Hepatocyte (in vitro differentiated cells): ENCODE results near the gene PRC1. TPM values are rescaled to one million over a fixed set of nuclear protein-coding genes. Genes with fewer than 3 reads are reported as not detected.

Source experiments
- DNase-seq: peaks from one replicate; pipeline ENCODE4 v3.0.0-alpha.2; 2016; ENCODE audit warnings: low spot score
- H2AFZ ChIP-seq: fragments of 200-600 bp; sonication (generic); 2 replicates; pipeline ENCODE4 v1.6.0; 2016; ENCODE audit warnings: antibody characterized with exemption, mild to moderate bottlenecking
- H3K27ac ChIP-seq: fragments of 200-600 bp; sonication (generic); 2 replicates; pipeline ENCODE4 v1.5.1; 2016; ENCODE audit warnings: mild to moderate bottlenecking
- H3K27me3 ChIP-seq: fragments of 200-600 bp; sonication (generic); 2 replicates; pipeline ENCODE4 v1.6.1; 2016
- H3K36me3 ChIP-seq: fragments of 200-600 bp; sonication (generic); replicated peaks from 2 replicates; pipeline ENCODE4 v1.5.1; 2016; ENCODE audit warnings: low read depth; ENCODE audit not compliant: insufficient read depth
- H3K4me1 ChIP-seq: fragments of 200-600 bp; sonication (generic); 2 replicates; pipeline ENCODE4 v1.5.1; 2016; ENCODE audit warnings: mild to moderate bottlenecking, moderate library complexity; ENCODE audit not compliant: insufficient read depth
- H3K4me2 ChIP-seq: fragments of 200-600 bp; sonication (generic); 2 replicates; pipeline ENCODE4 v1.6.0; 2016
- H3K4me3 ChIP-seq: fragments of 200-600 bp; sonication (generic); 2 replicates; pipeline ENCODE4 v1.5.1; 2016; ENCODE audit warnings: mild to moderate bottlenecking
- H3K79me2 ChIP-seq: fragments of 200-600 bp; sonication (generic); 2 replicates; pipeline ENCODE4 v1.6.0; 2017; ENCODE audit warnings: mild to moderate bottlenecking
- H3K9me2 ChIP-seq: fragments of 200-600 bp; sonication (generic); replicated peaks from 2 replicates; pipeline ENCODE4 v1.6.0; 2017; ENCODE audit warnings: mild to moderate bottlenecking; ENCODE audit not compliant: insufficient read depth
- H3K9me3 ChIP-seq: fragments of 200-600 bp; sonication (generic); 2 replicates; pipeline ENCODE4 v1.5.1; 2016; ENCODE audit warnings: low read depth, mild to moderate bottlenecking
- H4K20me1 ChIP-seq: fragments of 200-600 bp; sonication (generic); 2 replicates; pipeline ENCODE4 v1.6.0; 2016; ENCODE audit warnings: mild to moderate bottlenecking; ENCODE audit not compliant: insufficient read depth, poor library complexity, severe bottlenecking
- EZH2 ChIP-seq: fragments of 200-600 bp; sonication (generic); IDR thresholded peaks from 2 replicates; pipeline ENCODE4 v1.6.1; 2016; ENCODE audit warnings: antibody characterized with exemption, mild to moderate bottlenecking, borderline replicate concordance
- EZH2phosphoT487 ChIP-seq: fragments of 200-600 bp; sonication (generic); IDR thresholded peaks from one replicate; pipeline ENCODE4 v1.6.1; 2018; ENCODE audit warnings: antibody characterized with exemption, mild to moderate bottlenecking, low read depth, moderate library complexity; ENCODE audit not compliant: unreplicated experiment, severe bottlenecking
- WGBS: methylation state at CpG from one replicate; pipeline ENCODE4 v1.1.6; 2016; ENCODE audit warnings: low lambda C conversion rate; ENCODE audit errors: missing lambda C conversion rate; 5-methylcytosine and 5-hydroxymethylcytosine counted together
- polyA plus RNA-seq: library from polyadenylated mRNA; unstranded; fragments of >200 nt; fragmentation: Nextera tagmentation; extraction: Ambion mirVana; gene quantifications from 2 replicates; pipeline ENCODE4 v1.2.1, GENCODE V29; 2016
- total RNA-seq: library from RNA; depleted of rRNA; stranded (reverse); fragments of >200 nt; gene quantifications from 2 replicates; pipeline ENCODE4 v1.2.3, GENCODE V29; 2014
- TF ChIP-seq, protein P1 (sequence below): fragments of 200-600 bp; sonication (generic); IDR thresholded peaks from 2 replicates; pipeline ENCODE4 v1.5.1; 2016; ENCODE audit warnings: antibody characterized with exemption, mild to moderate bottlenecking; ENCODE audit not compliant: poor library complexity

The PRC1 gene
- total and polyA plus RNA-seq, 2 experiments from 2014 or later: 21.5 to 35.8 TPM

DNA sequence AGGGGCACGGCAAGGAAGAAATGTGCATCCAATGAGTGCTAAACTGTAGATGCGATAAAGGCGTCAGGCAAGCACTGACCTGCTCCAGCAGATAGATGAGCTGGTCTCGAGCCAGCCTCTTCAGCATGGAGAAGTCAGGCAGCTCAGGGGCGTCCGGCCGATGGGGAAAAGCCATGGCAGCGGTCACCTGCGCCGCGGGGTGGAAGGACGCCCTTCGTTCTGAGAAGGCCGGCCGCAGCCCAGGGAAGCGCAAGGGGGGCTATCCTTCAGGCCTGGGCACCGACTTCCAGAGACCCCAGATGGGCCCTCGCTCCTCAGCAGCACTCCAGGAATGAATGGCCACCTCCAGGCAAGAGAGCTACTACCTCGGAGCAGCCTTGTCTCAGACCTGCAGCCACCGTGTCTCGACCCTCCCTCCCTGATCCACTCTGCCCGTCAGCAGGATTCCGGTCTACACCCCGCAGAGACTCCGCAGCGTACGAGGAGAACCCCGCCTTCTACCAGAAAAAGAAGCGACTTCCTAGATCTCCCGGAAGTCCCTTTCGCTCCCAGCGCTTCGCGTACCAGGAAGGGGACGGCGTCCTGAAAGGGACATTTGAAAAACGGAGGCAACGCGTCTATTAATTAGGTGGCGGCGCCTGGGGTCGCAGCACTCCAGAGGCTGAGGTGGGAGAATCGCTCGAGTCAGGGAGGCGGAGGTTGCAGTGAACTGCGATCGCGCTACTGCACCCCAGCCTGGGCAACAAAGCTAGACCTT is 27.9 kb upstream of the PRC1 start, which contains the start of gene VPS33B:
TSS of gene VPS33B (minus strand) at position 520 of the 757 bp plus-strand sequence. CDS start at position 175, 345 bp downstream.
- peak within 1 kb of the TSS; percentile 83 for H3K4me2 ChIP-seq
- H2AFZ ChIP-seq: peak within 1 kb of the TSS; percentile 89
- H3K9me3 ChIP-seq: no peaks in the 10 kb centered on the region
- H3K4me3 ChIP-seq: peak within 1 kb of the TSS; percentile 46
- WGBS: 1% methylated on average over 48 of the region's 48 CpGs
- peak; percentile 88 for DNase-seq
- H3K79me2 ChIP-seq: peaks cover 40% of the 10 kb centered on the region
- H3K36me3 ChIP-seq: no peaks in the 10 kb centered on the region
- TF ChIP-seq EZH2: no peak
- TF ChIP-seq, protein P1, sequence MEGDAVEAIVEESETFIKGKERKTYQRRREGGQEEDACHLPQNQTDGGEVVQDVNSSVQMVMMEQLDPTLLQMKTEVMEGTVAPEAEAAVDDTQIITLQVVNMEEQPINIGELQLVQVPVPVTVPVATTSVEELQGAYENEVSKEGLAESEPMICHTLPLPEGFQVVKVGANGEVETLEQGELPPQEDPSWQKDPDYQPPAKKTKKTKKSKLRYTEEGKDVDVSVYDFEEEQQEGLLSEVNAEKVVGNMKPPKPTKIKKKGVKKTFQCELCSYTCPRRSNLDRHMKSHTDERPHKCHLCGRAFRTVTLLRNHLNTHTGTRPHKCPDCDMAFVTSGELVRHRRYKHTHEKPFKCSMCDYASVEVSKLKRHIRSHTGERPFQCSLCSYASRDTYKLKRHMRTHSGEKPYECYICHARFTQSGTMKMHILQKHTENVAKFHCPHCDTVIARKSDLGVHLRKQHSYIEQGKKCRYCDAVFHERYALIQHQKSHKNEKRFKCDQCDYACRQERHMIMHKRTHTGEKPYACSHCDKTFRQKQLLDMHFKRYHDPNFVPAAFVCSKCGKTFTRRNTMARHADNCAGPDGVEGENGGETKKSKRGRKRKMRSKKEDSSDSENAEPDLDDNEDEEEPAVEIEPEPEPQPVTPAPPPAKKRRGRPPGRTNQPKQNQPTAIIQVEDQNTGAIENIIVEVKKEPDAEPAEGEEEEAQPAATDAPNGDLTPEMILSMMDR: no peak
- no peak for TF ChIP-seq EZH2phosphoT487
- H3K27me3 ChIP-seq: no peaks in the 10 kb centered on the region
- peaks cover 11% of the 10 kb centered on the region for H3K4me1 ChIP-seq
- H4K20me1 ChIP-seq: no peaks in the 10 kb centered on the region
- H3K9me2 ChIP-seq: no peaks in the 10 kb centered on the region
- peak within 1 kb of the TSS; percentile 68 for H3K27ac ChIP-seq

DNA sequence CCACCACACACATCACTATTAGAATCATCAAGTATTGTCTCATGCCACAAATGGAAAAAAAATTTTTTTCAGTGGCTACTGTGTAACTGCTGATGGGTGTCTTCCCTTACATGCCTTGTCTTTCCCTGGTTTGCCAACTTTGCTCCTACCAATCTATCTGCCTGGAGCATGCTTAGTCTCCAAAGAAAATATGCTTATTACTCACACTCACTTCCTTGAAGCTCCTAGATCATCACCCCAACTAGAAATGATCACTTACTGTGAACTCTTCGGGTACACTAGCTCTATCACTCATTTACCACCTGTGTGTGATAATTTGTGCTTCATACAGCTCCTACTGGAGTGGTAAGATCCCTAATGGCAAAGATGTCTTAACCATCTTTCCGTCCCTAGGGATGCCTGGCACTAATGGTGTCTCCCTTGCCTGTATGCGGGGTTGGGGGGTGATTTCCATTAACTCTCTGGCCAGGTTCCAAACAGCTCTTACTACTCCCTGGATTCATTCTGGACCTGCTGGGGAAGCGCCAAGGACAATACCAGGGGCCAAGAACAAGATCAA is 27.3 kb upstream of the PRC1 start:
- no peaks in the 10 kb centered on the region for H3K36me3 ChIP-seq
- H4K20me1 ChIP-seq: no peaks in the 10 kb centered on the region
- peak overlapping the region; percentile 68 for H3K27ac ChIP-seq
- no peak for TF ChIP-seq EZH2
- no peak for TF ChIP-seq EZH2phosphoT487
- TF ChIP-seq, protein P1: no peak
- no peaks in the 10 kb centered on the region for H3K9me2 ChIP-seq
- 10% methylated on average over 4 of the region's 4 CpGs for WGBS
- DNase-seq: no peak
- H3K4me1 ChIP-seq: peaks cover 11% of the 10 kb centered on the region
- H3K4me3 ChIP-seq: peak overlapping the region; percentile 46
- no peaks in the 10 kb centered on the region for H3K9me3 ChIP-seq
- no peaks in the 10 kb centered on the region for H3K27me3 ChIP-seq
- H3K4me2 ChIP-seq: peak overlapping the region; percentile 83
- peaks cover 40% of the 10 kb centered on the region for H3K79me2 ChIP-seq
- H2AFZ ChIP-seq: peak overlapping the region; percentile 89

DNA sequence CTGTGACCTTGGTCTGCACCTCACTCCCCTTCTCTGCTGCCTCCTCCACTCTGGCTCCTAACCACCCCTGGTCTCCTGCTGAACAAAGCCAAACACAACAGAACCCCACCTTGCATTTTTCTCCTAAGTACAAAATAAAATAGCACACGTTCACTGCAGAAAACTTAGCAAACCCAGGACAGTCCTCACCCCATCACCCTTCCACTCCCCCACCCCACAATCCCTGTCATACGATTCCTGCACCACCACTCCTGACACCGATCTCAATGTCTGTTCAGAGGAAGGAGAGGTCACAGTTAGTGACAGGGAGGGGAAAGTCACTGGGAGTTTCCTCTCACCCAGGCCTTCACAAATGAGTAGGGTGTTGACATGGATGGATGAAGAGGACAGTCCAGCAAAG is 23.8 kb upstream of the PRC1 start:
- 92% methylated on average over 3 of the region's 3 CpGs for WGBS
- Histone ChIP-seq H3K27ac (no peak overlapping the region), H3K4me2 (no peak overlapping the region), H4K20me1 (no peaks in the 10 kb centered on the region), H3K9me2 (no peaks in the 10 kb centered on the region), H3K4me1 (peaks cover 11% of the 10 kb centered on the region), H3K27me3 (no peaks in the 10 kb centered on the region), H3K4me3 (no peak overlapping the region), H3K36me3 (no peaks in the 10 kb centered on the region), H3K79me2 (peaks cover 40% of the 10 kb centered on the region), H2AFZ (no peak overlapping the region), H3K9me3 (no peaks in the 10 kb centered on the region)
- DNase-seq: no peak
- no peak for TF ChIP-seq EZH2
- no peak for TF ChIP-seq EZH2phosphoT487
- TF ChIP-seq, protein P1: no peak
